HepG2 (cell line): Measurements from ENCODE around the gene SYCE3. TPM values are rescaled to one million over a fixed set of nuclear protein-coding genes. Genes with fewer than 3 reads are reported as not detected.

ENCODE experiments used
- ATF7 ChIP-seq, 2 experiments: fragments of 450-650 bp in 1 of 2; sonication (generic) in 1 of 2; formaldehyde crosslinking in 1 of 2; IDR thresholded peaks; 2 replicates each; pipeline versions ENCODE4 v1.4.0 to v1.6.1; 2016 to 2020; ENCODE audit warnings: antibody characterized with exemption in 1 of 2, mild to moderate bottlenecking in 1 of 2, missing genetic modification reagents in 1 of 2
- DR1 ChIP-seq: sonication (generic); formaldehyde crosslinking; IDR thresholded peaks from 2 replicates; pipeline ENCODE4 v1.8.0; 2021; ENCODE audit warnings: mild to moderate bottlenecking, missing genetic modification reagents, inconsistent platforms
- FOXA1 ChIP-seq, 2 experiments: fragments of 450-650 bp in 1 of 2; sonication (generic) in 1 of 2; formaldehyde crosslinking in 1 of 2; IDR thresholded peaks; 2 replicates each; pipeline versions ENCODE4 v1.4.0 to v1.6.1; 2016 to 2020; ENCODE audit warnings: missing genetic modification reagents in 1 of 2
- FOXA3 ChIP-seq: IDR thresholded peaks from 2 replicates; pipeline ENCODE4 v1.6.1; 2016; ENCODE audit warnings: missing genetic modification reagents, missing compliant biosample characterization
- KLF13 ChIP-seq: sonication (generic); formaldehyde crosslinking; IDR thresholded peaks from 2 replicates; pipeline ENCODE4 v1.4.0; 2020; ENCODE audit warnings: mild to moderate bottlenecking, missing genetic modification reagents
- KLF6 ChIP-seq: IDR thresholded peaks from 2 replicates; pipeline ENCODE4 v1.8.0; 2016; ENCODE audit warnings: missing biosample characterization, missing genetic modification reagents
- MAZ ChIP-seq, 2 experiments: sonication (generic) in 1 of 2; formaldehyde crosslinking in 1 of 2; IDR thresholded peaks; 2 replicates each; pipeline versions ENCODE4 v1.5.0 to v1.6.1; 2012 to 2020; ENCODE audit warnings: low read depth in 2 of 2, mild to moderate bottlenecking in 2 of 2, borderline replicate concordance in 1 of 2, improper control_type of control experiment in 1 of 2, low read length in 1 of 2, missing genetic modification reagents in 1 of 2, moderate library complexity in 1 of 2
- ONECUT2 ChIP-seq: sonication (generic); formaldehyde crosslinking; IDR thresholded peaks from 2 replicates; pipeline ENCODE4 v1.4.0; 2020; ENCODE audit warnings: missing genetic modification reagents
- PAX8 ChIP-seq: sonication (generic); formaldehyde crosslinking; IDR thresholded peaks from 2 replicates; pipeline ENCODE4 v1.8.0; 2022; ENCODE audit warnings: mild to moderate bottlenecking, missing genetic modification reagents, borderline replicate concordance
- SIN3B ChIP-seq: fragments of 150-350 bp; IDR thresholded peaks from 2 replicates; pipeline ENCODE4 v1.6.1; 2014; ENCODE audit warnings: low read length
- SYNCRIP ChIP-seq: fragments of 200-400 bp; formaldehyde crosslinking; IDR thresholded peaks from 2 replicates; pipeline ENCODE4 v1.6.1; 2018; ENCODE audit warnings: mild to moderate bottlenecking, low read depth, low read length; ENCODE audit not compliant: insufficient read depth
- TOPORS ChIP-seq: sonication (generic); formaldehyde crosslinking; IDR thresholded peaks from 2 replicates; pipeline ENCODE4 v1.8.0; 2023; ENCODE audit warnings: mild to moderate bottlenecking, missing genetic modification reagents
- ZBTB33 ChIP-seq: sonication (generic); formaldehyde crosslinking; IDR thresholded peaks from 2 replicates; pipeline ENCODE4 v1.4.0; 2020; ENCODE audit warnings: missing genetic modification reagents
- ZMYM4 ChIP-seq: sonication (generic); formaldehyde crosslinking; IDR thresholded peaks from 2 replicates; pipeline ENCODE4 v1.8.1; 2023; ENCODE audit warnings: mild to moderate bottlenecking, missing genetic modification reagents
- ZNF510 ChIP-seq: sonication (generic); formaldehyde crosslinking; IDR thresholded peaks from 2 replicates; pipeline ENCODE4 v1.4.0; 2020; ENCODE audit warnings: low read depth, mild to moderate bottlenecking, missing genetic modification reagents
- ZNF574 ChIP-seq: sonication (generic); formaldehyde crosslinking; IDR thresholded peaks from 2 replicates; pipeline ENCODE4 v1.4.0; 2020; ENCODE audit warnings: missing genetic modification reagents
- ZNF614 ChIP-seq: IDR thresholded peaks from 2 replicates; pipeline ENCODE4 v1.6.1; 2018; ENCODE audit warnings: missing biosample characterization, missing genetic modification reagents, inconsistent platforms, borderline replicate concordance
- ZNF790 ChIP-seq: sonication (generic); formaldehyde crosslinking; IDR thresholded peaks from 2 replicates; pipeline ENCODE4 v1.8.0; 2022; ENCODE audit warnings: missing genetic modification reagents, mild to moderate bottlenecking, borderline replicate concordance
- polyA plus RNA-seq, 8 experiments: library from polyadenylated mRNA; depleted of rRNA in 3 of 8; stranded (reverse) in 7 of 8; unstranded in 1 of 8; fragments of >200 nt; fragmentation: Illumina TruSeq in 4 of 8; extraction: Trizol in 4 of 8; gene quantifications; 2 replicates each; pipeline versions ENCODE4 v1.2.1 to v1.2.3, GENCODE V29; 2011 to 2016; ENCODE audit warnings: low read depth in 4 of 8, missing spikeins in 1 of 8, mixed read lengths in 1 of 8; ENCODE audit not compliant: insufficient read depth in 1 of 8
- total RNA-seq, 5 experiments: library from RNA; depleted of rRNA; stranded (reverse); fragments of >200 nt; fragmentation: Illumina TruSeq; extraction: Trizol; gene quantifications; 2 replicates each; pipeline ENCODE4 v1.2.3, GENCODE V29; 2016; ENCODE audit warnings: low read depth in 1 of 5
- TF ChIP-seq, protein P1 (sequence below): sonication (generic); formaldehyde crosslinking; IDR thresholded peaks from 2 replicates; pipeline ENCODE4 v1.5.0; 2020; ENCODE audit warnings: mild to moderate bottlenecking, missing genetic modification reagents, borderline replicate concordance

SYCE3 gene
- total and polyA plus RNA-seq, 2 of the 13 experiments (the other 11 are each of a cell fraction or from before 2014, with no cell fraction given), result not detected

DNA sequence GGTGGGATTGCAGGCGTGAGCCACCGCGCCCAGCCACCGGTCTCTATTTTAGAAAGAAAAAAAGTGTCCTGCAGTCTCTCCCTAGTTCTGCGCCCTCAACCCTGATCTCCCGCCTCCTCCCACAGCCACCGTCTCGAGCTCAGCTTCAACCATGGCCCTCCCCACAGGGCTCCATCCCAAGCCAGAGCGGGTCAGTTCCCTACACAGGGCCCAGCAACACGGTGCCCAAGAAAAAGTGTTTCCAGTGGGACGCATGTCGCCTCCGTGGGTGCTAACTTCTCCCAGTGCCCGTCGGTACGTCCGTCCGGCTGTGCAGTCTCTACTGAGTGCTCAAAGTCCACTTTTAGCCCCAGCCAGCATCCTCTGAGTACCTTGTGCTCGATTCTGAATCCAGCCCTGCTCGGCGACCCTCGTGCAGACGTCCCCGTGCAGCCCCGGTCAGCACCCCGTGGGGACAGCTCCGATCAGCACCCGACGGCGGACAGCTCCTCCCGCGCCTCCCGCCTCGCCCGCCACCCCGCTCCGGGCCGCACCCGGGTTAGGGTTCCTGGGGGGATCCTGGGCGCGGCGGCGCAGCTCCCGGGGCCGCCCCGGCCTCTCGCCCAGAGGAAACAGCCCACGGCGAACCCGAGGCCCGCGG is 37.2 kb upstream of the SYCE3 start (continued):
- peak; percentile 69; the same call in 1 of the 2 replicates for TF ChIP-seq ZBTB33
- TF ChIP-seq, protein P1, sequence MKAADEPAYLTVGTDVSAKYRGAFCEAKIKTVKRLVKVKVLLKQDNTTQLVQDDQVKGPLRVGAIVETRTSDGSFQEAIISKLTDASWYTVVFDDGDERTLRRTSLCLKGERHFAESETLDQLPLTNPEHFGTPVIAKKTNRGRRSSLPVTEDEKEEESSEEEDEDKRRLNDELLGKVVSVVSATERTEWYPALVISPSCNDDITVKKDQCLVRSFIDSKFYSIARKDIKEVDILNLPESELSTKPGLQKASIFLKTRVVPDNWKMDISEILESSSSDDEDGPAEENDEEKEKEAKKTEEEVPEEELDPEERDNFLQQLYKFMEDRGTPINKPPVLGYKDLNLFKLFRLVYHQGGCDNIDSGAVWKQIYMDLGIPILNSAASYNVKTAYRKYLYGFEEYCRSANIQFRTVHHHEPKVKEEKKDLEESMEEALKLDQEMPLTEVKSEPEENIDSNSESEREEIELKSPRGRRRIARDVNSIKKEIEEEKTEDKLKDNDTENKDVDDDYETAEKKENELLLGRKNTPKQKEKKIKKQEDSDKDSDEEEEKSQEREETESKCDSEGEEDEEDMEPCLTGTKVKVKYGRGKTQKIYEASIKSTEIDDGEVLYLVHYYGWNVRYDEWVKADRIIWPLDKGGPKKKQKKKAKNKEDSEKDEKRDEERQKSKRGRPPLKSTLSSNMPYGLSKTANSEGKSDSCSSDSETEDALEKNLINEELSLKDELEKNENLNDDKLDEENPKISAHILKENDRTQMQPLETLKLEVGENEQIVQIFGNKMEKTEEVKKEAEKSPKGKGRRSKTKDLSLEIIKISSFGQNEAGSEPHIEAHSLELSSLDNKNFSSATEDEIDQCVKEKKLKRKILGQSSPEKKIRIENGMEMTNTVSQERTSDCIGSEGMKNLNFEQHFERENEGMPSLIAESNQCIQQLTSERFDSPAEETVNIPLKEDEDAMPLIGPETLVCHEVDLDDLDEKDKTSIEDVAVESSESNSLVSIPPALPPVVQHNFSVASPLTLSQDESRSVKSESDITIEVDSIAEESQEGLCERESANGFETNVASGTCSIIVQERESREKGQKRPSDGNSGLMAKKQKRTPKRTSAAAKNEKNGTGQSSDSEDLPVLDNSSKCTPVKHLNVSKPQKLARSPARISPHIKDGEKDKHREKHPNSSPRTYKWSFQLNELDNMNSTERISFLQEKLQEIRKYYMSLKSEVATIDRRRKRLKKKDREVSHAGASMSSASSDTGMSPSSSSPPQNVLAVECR (CRISPR knock-in tag), result peak; percentile 99
- TF ChIP-seq PAX8 (CRISPR knock-in tag), result peak; percentile 88; the same call in 1 of the 2 replicates
- peak; percentile 56 for TF ChIP-seq SIN3B
- peak; percentile 77; the same call in 1 of the 2 replicates for TF ChIP-seq DR1 (CRISPR knock-in tag)
- peak; percentile 94 for TF ChIP-seq TOPORS
- peak; percentile 75 for TF ChIP-seq FOXA3 (CRISPR knock-in tag)
- no peak for TF ChIP-seq FOXA1 (IDR thresholded peaks at IDR 0.05)
- peak; percentile 63 for TF ChIP-seq FOXA1 (CRISPR knock-in tag; IDR thresholded peaks at IDR 0.05)
- TF ChIP-seq KLF6 (CRISPR knock-in tag), result peak; percentile 100
- TF ChIP-seq KLF13, result peak; percentile 96
- TF ChIP-seq ZNF574 (CRISPR knock-in tag), result peak; percentile 94
- no peak for TF ChIP-seq ATF7 (IDR thresholded peaks at IDR 0.05)
- peak; percentile 74; the same call in 1 of the 2 replicates for TF ChIP-seq ATF7 (CRISPR knock-in tag; IDR thresholded peaks at IDR 0.05)
- 0 out of 2 replicates have a peak, but pooled peaks have one; percentile 79 for TF ChIP-seq ZNF510
- TF ChIP-seq MAZ (IDR thresholded peaks at IDR 0.05; ENCODE audit: borderline replicate concordance, low read depth, low read length), result peak; percentile 36; the same call in 1 of the 2 replicates
- peak; percentile 94 for TF ChIP-seq MAZ (CRISPR knock-in tag; IDR thresholded peaks at IDR 0.05; ENCODE audit: low read depth)
- peak; percentile 80 for TF ChIP-seq ONECUT2 (CRISPR knock-in tag)
- TF ChIP-seq SYNCRIP, result no peak
- peak; percentile 85 for TF ChIP-seq ZMYM4 (CRISPR knock-in tag)
- peak; percentile 91; the same call in 1 of the 2 replicates for TF ChIP-seq ZNF614 (CRISPR knock-in tag)
- peak; percentile 99; the same call in 1 of the 2 replicates for TF ChIP-seq ZNF790 (CRISPR knock-in tag)
